Measurements from ENCODE around the gene LAD1.

Gene LAD1

DNA sequence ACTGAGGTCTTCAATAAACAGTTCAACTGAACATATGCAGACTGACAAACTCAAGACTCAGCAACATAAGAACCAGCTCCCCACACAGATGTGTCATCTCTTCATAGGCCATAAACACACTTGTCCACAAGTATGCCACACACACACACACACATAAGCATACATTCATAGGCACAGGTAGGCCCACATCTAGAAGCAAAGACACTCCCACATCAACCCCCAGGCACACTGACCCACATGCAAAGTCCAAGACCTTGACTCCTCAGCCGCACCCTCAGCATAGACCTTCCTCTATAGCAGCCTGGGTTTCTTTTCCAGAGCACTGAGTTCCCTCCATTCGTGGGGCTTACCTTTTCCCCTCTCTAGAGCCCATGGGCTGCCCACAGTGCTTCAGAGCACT, 1.4 kb downstream of the LAD1 start:
- no peaks in the 10 kb centered on the region for H3K4me1 ChIP-seq (ENCODE audit: insufficient read depth, low read length, poor library complexity, severe bottlenecking)
- no peaks in the 10 kb centered on the region for H4K20me1 ChIP-seq (ENCODE audit: insufficient read depth, low read length, poor library complexity, severe bottlenecking)
- no peaks in the 10 kb centered on the region for H3K36me3 ChIP-seq (ENCODE audit: insufficient read depth, low read length)
- H3K27me3 ChIP-seq (ENCODE audit: insufficient read depth, low read length, poor library complexity, severe bottlenecking): no peaks in the 10 kb centered on the region
- H3K79me2 ChIP-seq (ENCODE audit: insufficient read depth, low read length): no peaks in the 10 kb centered on the region
- no peaks in the 10 kb centered on the region for H3K9me3 ChIP-seq (ENCODE audit: insufficient read depth, low read depth, low read length)
- H2AFZ ChIP-seq (ENCODE audit: low read length): no peak overlapping the region
- no peak overlapping the region for H3K4me2 ChIP-seq (ENCODE audit: low read depth, low read length, poor library complexity, severe bottlenecking)
- no peaks in the 10 kb centered on the region for H3F3A ChIP-seq (ENCODE audit: low read depth)
- no peak overlapping the region for H3K9ac ChIP-seq (ENCODE audit: low read depth, low read length, poor library complexity, severe bottlenecking)
- no peak overlapping the region for H3K4me3 ChIP-seq (ENCODE audit: low read length, poor library complexity, severe bottlenecking)
- no peaks in the 10 kb centered on the region for H3K9me2 ChIP-seq (replicated peaks; ENCODE audit: low read depth, low read length)
- TF ChIP-seq CTCF (conservative IDR thresholded peaks at IDR 0.05; ENCODE audit: low read length) (no peak), EZH2phosphoT487 (IDR thresholded peaks at IDR 0.05; ENCODE audit: borderline replicate concordance) (no peak)

DNA sequence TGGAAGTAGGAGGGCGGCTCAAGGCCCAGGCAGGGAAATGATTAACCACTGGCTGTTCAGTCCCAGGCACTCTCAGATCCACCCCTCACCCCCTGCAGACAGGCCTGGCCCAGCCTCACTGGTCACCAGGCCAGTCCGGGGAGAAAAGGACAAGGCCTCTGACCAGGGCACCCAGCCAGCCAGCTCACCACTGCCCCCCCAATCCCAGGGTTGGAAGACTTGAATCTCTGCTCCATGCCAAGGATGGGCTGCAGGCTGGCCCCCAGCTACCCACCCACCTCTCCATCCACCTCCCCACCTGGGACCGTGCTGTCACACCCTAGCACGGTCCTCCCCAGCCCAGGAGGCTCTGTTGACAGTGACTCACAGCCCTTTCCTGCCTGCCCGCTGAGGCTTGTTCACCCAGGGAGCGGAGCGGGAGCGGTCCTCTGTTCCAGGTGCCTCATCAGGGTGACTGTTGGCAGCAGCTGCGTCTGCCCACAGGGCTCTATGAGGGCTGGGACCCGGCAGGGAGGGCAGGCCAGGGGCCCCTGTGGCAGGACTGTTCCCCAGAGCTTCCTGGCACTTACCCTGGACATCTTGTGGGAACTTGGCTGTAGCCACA, 2.2 kb downstream of the LAD1 start:
- H3K36me3 ChIP-seq (ENCODE audit: insufficient read depth, low read length): no peaks in the 10 kb centered on the region
- H3K4me3 ChIP-seq (ENCODE audit: low read length, poor library complexity, severe bottlenecking): no peak overlapping the region
- H3K9me3 ChIP-seq (ENCODE audit: insufficient read depth, low read depth, low read length): no peaks in the 10 kb centered on the region
- H4K20me1 ChIP-seq (ENCODE audit: insufficient read depth, low read length, poor library complexity, severe bottlenecking): no peaks in the 10 kb centered on the region
- no peaks in the 10 kb centered on the region for H3K4me1 ChIP-seq (ENCODE audit: insufficient read depth, low read length, poor library complexity, severe bottlenecking)
- TF ChIP-seq EZH2phosphoT487 (IDR thresholded peaks at IDR 0.05; ENCODE audit: borderline replicate concordance) (no peak), CTCF (conservative IDR thresholded peaks at IDR 0.05; ENCODE audit: low read length) (no peak)
- no peaks in the 10 kb centered on the region for H3K27me3 ChIP-seq (ENCODE audit: insufficient read depth, low read length, poor library complexity, severe bottlenecking)
- no peak overlapping the region for H3K9ac ChIP-seq (ENCODE audit: low read depth, low read length, poor library complexity, severe bottlenecking)
- no peaks in the 10 kb centered on the region for H3K9me2 ChIP-seq (replicated peaks; ENCODE audit: low read depth, low read length)
- H2AFZ ChIP-seq (ENCODE audit: low read length): no peak overlapping the region
- H3K79me2 ChIP-seq (ENCODE audit: insufficient read depth, low read length): no peaks in the 10 kb centered on the region
- H3K4me2 ChIP-seq (ENCODE audit: low read depth, low read length, poor library complexity, severe bottlenecking): no peak overlapping the region
- H3F3A ChIP-seq (ENCODE audit: low read depth): no peaks in the 10 kb centered on the region

- Histone ChIP-seq H3K79me2 (ENCODE audit: insufficient read depth, low read length) (no peaks in the 10 kb centered on the region), H3K27me3 (ENCODE audit: insufficient read depth, low read length, poor library complexity, severe bottlenecking) (no peaks in the 10 kb centered on the region), H2AFZ (ENCODE audit: low read length) (no peak overlapping the region), H3K4me1 (ENCODE audit: insufficient read depth, low read length, poor library complexity, severe bottlenecking) (no peaks in the 10 kb centered on the region), H3K36me3 (ENCODE audit: insufficient read depth, low read length) (no peaks in the 10 kb centered on the region), H3K9ac (ENCODE audit: low read depth, low read length, poor library complexity, severe bottlenecking) (no peak overlapping the region), H3K4me2 (ENCODE audit: low read depth, low read length, poor library complexity, severe bottlenecking) (no peak overlapping the region), H4K20me1 (ENCODE audit: insufficient read depth, low read length, poor library complexity, severe bottlenecking) (no peaks in the 10 kb centered on the region), H3K9me2 (replicated peaks; ENCODE audit: low read depth, low read length) (no peaks in the 10 kb centered on the region), H3F3A (ENCODE audit: low read depth) (no peaks in the 10 kb centered on the region), H3K4me3 (ENCODE audit: low read length, poor library complexity, severe bottlenecking) (no peak overlapping the region), H3K9me3 (ENCODE audit: insufficient read depth, low read depth, low read length) (no peaks in the 10 kb centered on the region)
- TF ChIP-seq CTCF (conservative IDR thresholded peaks at IDR 0.05; ENCODE audit: low read length): no peak
- TF ChIP-seq EZH2phosphoT487 (IDR thresholded peaks at IDR 0.05; ENCODE audit: borderline replicate concordance): no peak
Measured at GRCh38 chr1:201395936-201396335, 3.2 kb downstream of the LAD1 start.
